Fibroblast of lung (primary cell): ENCODE results near the gene PRKCH.

ENCODE experiments used
- CTCF ChIP-seq, 2 donors: IDR thresholded peaks in 1 of 2; conservative IDR thresholded peaks in 1 of 2; 1 replicate in 1 of 2; 2 replicates in 1 of 2; pipeline ENCODE4 v1.5.1; 2011 to 2012; ENCODE audit warnings: low read length in 2 of 2, control low read depth in 1 of 2, inconsistent platforms in 1 of 2, low read depth in 1 of 2, mild to moderate bottlenecking in 1 of 2
- EZH2 ChIP-seq: IDR thresholded peaks from 2 replicates; pipeline ENCODE4 v1.5.1; 2012; ENCODE audit warnings: low read length, control low read depth, mild to moderate bottlenecking; ENCODE audit errors: missing control alignments

GRCh38 chr14:61557854-61558253 is 236.5 kb downstream of the PRKCH start:
- TF ChIP-seq CTCF (conservative IDR thresholded peaks at IDR 0.05 in 1 of 2, IDR thresholded peaks at IDR 0.05 in 1 of 2; ENCODE audit: low read depth in 1 of 2, low read length in 2 of 2) (no peak), EZH2 (no peak)
